ENCODE results near the gene GART.

- TF ChIP-seq CTCF (IDR thresholded peaks at IDR 0.05; ENCODE audit: low read length) (no peak), EZH2 (IDR thresholded peaks at IDR 0.05; ENCODE audit: borderline replicate concordance, low read length) (no peak)
These were observed 26.0 kb upstream of the GART start for GRCh38 chr21:33567914-33568313.
